Measurements from ENCODE around the gene TXNDC2. TPM values are rescaled to one million over a fixed set of nuclear protein-coding genes. Genes with fewer than 3 reads are reported as not detected.

The TXNDC2 gene
- total and polyA plus RNA-seq, 7 experiments from 2014 or later: 0.07 TPM; not detected in 6

GRCh38 chr18:9925795-9926194, 40.0 kb downstream of the TXNDC2 start:
- Histone ChIP-seq H3K9me3 (ENCODE audit: control insufficient read depth in 2 of 3, low read length in 3 of 3) (no peaks in the 10 kb centered on the region), H3K4me3 (ENCODE audit: low read length) (no peak overlapping the region), H3K27me3 (ENCODE audit: control insufficient read depth in 2 of 2, insufficient read depth in 2 of 2, low read length in 2 of 2) (no peaks in the 10 kb centered on the region), H3K4me1 (ENCODE audit: control insufficient read depth in 2 of 2, insufficient read depth in 2 of 2, low read length in 2 of 2) (peaks cover 53 to 55% of the 10 kb centered on the region in 2 donors), H3K27ac (ENCODE audit: low read depth, low read length) (no peak overlapping the region), H3K36me3 (ENCODE audit: control insufficient read depth in 2 of 3, insufficient read depth in 3 of 3, low read length in 3 of 3) (no peaks in the 10 kb centered on the region)
- intact Hi-C loops (cut with micrococcal nuclease): loop anchor here in 1 of 2 donors (1.0 kb wide), 1 partner anchor 10 kb away; no protein-coding TSS in a partner anchor
- ATAC-seq: no peak
- ChIA-PET CTCF (interaction anchor here (0.6 kb wide), 2 partner anchors 20 to 31 kb away, joined by 3 to 4 read pairs; no protein-coding TSS in a partner anchor), POLR2A (interaction anchor here (1.8 kb wide), 1 partner anchor 12 kb away, joined by 6 read pairs; the partner anchor contains the start of gene VAPA)
- Mint-ChIP-seq H3K27ac (no peak overlapping the region), H3K4me1 (peaks cover 6 to 74% (median 51%) of the 10 kb centered on the region in 7 donors), H3K9me3 (no peaks in the 10 kb centered on the region), H3K36me3 (no peaks in the 10 kb centered on the region), H3K27me3 (no peaks in the 10 kb centered on the region), H3K4me3 (peak overlapping the region in 6 of 10 donors; percentile 7 to 69 (median 42))
- DNase-seq: no peak

GRCh38 chr18:9926223-9926894, 40.6 kb downstream of the TXNDC2 start:
- peak overlapping the region in 1 of 9 donors; percentile 40 for H3K27ac Mint-ChIP-seq
- no peaks in the 10 kb centered on the region for H3K27me3 Mint-ChIP-seq
- no peaks in the 10 kb centered on the region for H3K9me3 Mint-ChIP-seq
- Histone ChIP-seq H3K27me3 (ENCODE audit: control insufficient read depth in 2 of 2, insufficient read depth in 2 of 2, low read length in 2 of 2) (no peaks in the 10 kb centered on the region), H3K4me3 (ENCODE audit: low read length) (no peak overlapping the region), H3K9me3 (ENCODE audit: control insufficient read depth in 2 of 3, low read length in 3 of 3) (no peaks in the 10 kb centered on the region), H3K27ac (ENCODE audit: low read depth, low read length) (no peak overlapping the region), H3K4me1 (ENCODE audit: control insufficient read depth in 2 of 2, insufficient read depth in 2 of 2, low read length in 2 of 2) (peaks cover 49 to 52% of the 10 kb centered on the region in 2 donors), H3K36me3 (ENCODE audit: control insufficient read depth in 2 of 3, insufficient read depth in 3 of 3, low read length in 3 of 3) (no peaks in the 10 kb centered on the region)
- intact Hi-C loops (cut with micrococcal nuclease): no loop called here
- DNase-seq (no peak), ATAC-seq (no peak)
- peak overlapping the region in 7 of 10 donors; percentile 29 to 73 (median 60) for H3K4me3 Mint-ChIP-seq
- CTCF ChIA-PET: interaction anchor here (0.6 kb wide), 2 partner anchors 19 to 30 kb away, joined by 3 to 4 read pairs; no protein-coding TSS in a partner anchor
- POLR2A ChIA-PET: interaction anchor here (1.0 to 1.8 kb wide), 2 partner anchors 12 to 13 kb away, joined by 3 to 6 read pairs; partner anchors contain the start of gene VAPA
- H3K36me3 Mint-ChIP-seq: no peaks in the 10 kb centered on the region
- H3K4me1 Mint-ChIP-seq: peaks cover 10 to 79% (median 51%) of the 10 kb centered on the region in 7 donors

GRCh38 chr18:9926977-9927376, 41.2 kb downstream of the TXNDC2 start:
- H3K36me3 Mint-ChIP-seq: peaks cover 0 to 4% (median 3%) of the 10 kb centered on the region in 5 donors
- CTCF ChIA-PET: interaction anchor here (0.6 kb wide), 1 partner anchor 11 kb away, joined by 3 read pairs; no protein-coding TSS in a partner anchor
- H3K9me3 Mint-ChIP-seq: no peaks in the 10 kb centered on the region
- DNase-seq: no peak
- no peak overlapping the region for H3K4me3 ChIP-seq (ENCODE audit: low read length)
- H3K4me1 ChIP-seq (ENCODE audit: control insufficient read depth in 2 of 2, insufficient read depth in 2 of 2, low read length in 2 of 2): peaks cover 47 to 52% of the 10 kb centered on the region in 2 donors
- no peaks in the 10 kb centered on the region for H3K27me3 Mint-ChIP-seq
- peak overlapping the region in 3 of 9 donors; percentile 16 to 75 (median 21) for H3K27ac Mint-ChIP-seq
- H3K27ac ChIP-seq (ENCODE audit: low read depth, low read length): no peak overlapping the region
- no peak for ATAC-seq
- peaks cover 0 to 4% (median 0%) of the 10 kb centered on the region in 3 experiments for H3K36me3 ChIP-seq (ENCODE audit: control insufficient read depth in 2 of 3, insufficient read depth in 3 of 3, low read length in 3 of 3)
- peak overlapping the region in 6 of 10 donors; percentile 32 to 73 (median 60) for H3K4me3 Mint-ChIP-seq
- intact Hi-C loops (cut with micrococcal nuclease): no loop called here
- no peaks in the 10 kb centered on the region for H3K9me3 ChIP-seq (ENCODE audit: control insufficient read depth in 2 of 3, low read length in 3 of 3)
- H3K27me3 ChIP-seq (ENCODE audit: control insufficient read depth in 2 of 2, insufficient read depth in 2 of 2, low read length in 2 of 2): no peaks in the 10 kb centered on the region
- H3K4me1 Mint-ChIP-seq: peaks cover 17 to 84% (median 49%) of the 10 kb centered on the region in 7 donors
- POLR2A ChIA-PET: interaction anchor here (1.0 to 1.8 kb wide), 2 partner anchors 12 to 13 kb away, joined by 3 to 6 read pairs; partner anchors contain the start of gene VAPA

- H3K4me1 Mint-ChIP-seq: peaks cover 22 to 90% (median 48%) of the 10 kb centered on the region in 7 donors
- ATAC-seq: no peak
- H3K4me3 Mint-ChIP-seq: peak overlapping the region in 8 of 10 donors; percentile 23 to 73 (median 53)
- H3K9me3 ChIP-seq (ENCODE audit: control insufficient read depth in 2 of 3, low read length in 3 of 3): no peaks in the 10 kb centered on the region
- H3K27me3 Mint-ChIP-seq: no peaks in the 10 kb centered on the region
- CTCF ChIA-PET: interaction anchor here (0.6 kb wide), 1 partner anchor 11 kb away, joined by 3 read pairs; no protein-coding TSS in a partner anchor
- H3K36me3 Mint-ChIP-seq: peaks cover 4 to 10% (median 9%) of the 10 kb centered on the region in 5 donors
- no peak for DNase-seq
- no peaks in the 10 kb centered on the region for H3K9me3 Mint-ChIP-seq
- no peak overlapping the region for H3K4me3 ChIP-seq (ENCODE audit: low read length)
- intact Hi-C loops (cut with micrococcal nuclease): no loop called here
- POLR2A ChIA-PET: interaction anchor here (1.0 to 1.8 kb wide), 2 partner anchors 13 to 14 kb away, joined by 3 to 6 read pairs; partner anchors contain the start of gene VAPA
- peak overlapping the region in 5 of 9 donors; percentile 16 to 75 (median 25) for H3K27ac Mint-ChIP-seq
- H3K27me3 ChIP-seq (ENCODE audit: control insufficient read depth in 2 of 2, insufficient read depth in 2 of 2, low read length in 2 of 2): no peaks in the 10 kb centered on the region
- H3K4me1 ChIP-seq (ENCODE audit: control insufficient read depth in 2 of 2, insufficient read depth in 2 of 2, low read length in 2 of 2): peaks cover 42 to 48% of the 10 kb centered on the region in 2 donors
- H3K27ac ChIP-seq (ENCODE audit: low read depth, low read length): no peak overlapping the region
- peaks cover 0 to 6% (median 2%) of the 10 kb centered on the region in 3 experiments for H3K36me3 ChIP-seq (ENCODE audit: control insufficient read depth in 2 of 3, insufficient read depth in 3 of 3, low read length in 3 of 3)
Observed at GRCh38 chr18:9927392-9928063, 41.8 kb downstream of the TXNDC2 start.

GRCh38 chr18:9928646-9929259, 43.0 kb downstream of the TXNDC2 start:
- no peak for ATAC-seq

More at GRCh38 chr18:9928646-9929259, 43.0 kb downstream of the TXNDC2 start:
- Mint-ChIP-seq H3K4me1 (peaks cover 29 to 88% (median 49%) of the 10 kb centered on the region in 7 donors), H3K27ac (peak overlapping the region in 3 of 9 donors; percentile 10 to 24 (median 20)), H3K36me3 (peaks cover 5 to 19% (median 10%) of the 10 kb centered on the region in 5 donors), H3K9me3 (no peaks in the 10 kb centered on the region), H3K27me3 (no peaks in the 10 kb centered on the region), H3K4me3 (peak overlapping the region in 8 of 10 donors; percentile 6 to 52 (median 40))
- no peaks in the 10 kb centered on the region for H3K9me3 ChIP-seq (ENCODE audit: control insufficient read depth in 2 of 3, low read length in 3 of 3)
- ChIA-PET CTCF (no interaction called here), POLR2A (no interaction called here)
- no peak for DNase-seq
- no peak overlapping the region for H3K27ac ChIP-seq (ENCODE audit: low read depth, low read length)
- H3K36me3 ChIP-seq (ENCODE audit: control insufficient read depth in 2 of 3, insufficient read depth in 3 of 3, low read length in 3 of 3): peaks cover 0 to 15% (median 6%) of the 10 kb centered on the region in 3 experiments
- H3K27me3 ChIP-seq (ENCODE audit: control insufficient read depth in 2 of 2, insufficient read depth in 2 of 2, low read length in 2 of 2): no peaks in the 10 kb centered on the region
- intact Hi-C loops (cut with micrococcal nuclease): no loop called here
- no peak overlapping the region for H3K4me3 ChIP-seq (ENCODE audit: low read length)
- peaks cover 32 to 36% of the 10 kb centered on the region in 2 donors for H3K4me1 ChIP-seq (ENCODE audit: control insufficient read depth in 2 of 2, insufficient read depth in 2 of 2, low read length in 2 of 2)
